ENCODE results near the gene ABCC4.

DNA sequence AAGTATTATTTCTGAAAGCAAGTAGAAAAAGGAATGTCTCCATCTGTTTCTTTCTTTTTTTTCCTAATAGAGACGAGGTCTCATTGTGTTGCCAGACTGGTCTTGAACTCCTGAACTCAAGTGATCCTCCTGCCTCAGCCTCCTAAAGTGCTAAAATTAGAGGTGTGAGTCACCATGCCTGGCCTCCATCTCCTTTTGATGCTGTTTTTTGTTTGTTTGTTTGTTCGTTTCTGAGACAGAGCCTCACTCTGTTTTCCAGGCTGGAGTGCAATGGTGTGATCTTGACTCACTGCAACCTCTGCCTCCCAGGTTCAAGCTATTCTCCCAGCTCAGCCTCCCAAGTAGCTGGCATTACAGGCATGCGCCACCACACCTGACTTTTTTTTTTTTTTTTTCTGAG is 14.5 kb upstream of the ABCC4 start:
- TF ChIP-seq, protein P1, sequence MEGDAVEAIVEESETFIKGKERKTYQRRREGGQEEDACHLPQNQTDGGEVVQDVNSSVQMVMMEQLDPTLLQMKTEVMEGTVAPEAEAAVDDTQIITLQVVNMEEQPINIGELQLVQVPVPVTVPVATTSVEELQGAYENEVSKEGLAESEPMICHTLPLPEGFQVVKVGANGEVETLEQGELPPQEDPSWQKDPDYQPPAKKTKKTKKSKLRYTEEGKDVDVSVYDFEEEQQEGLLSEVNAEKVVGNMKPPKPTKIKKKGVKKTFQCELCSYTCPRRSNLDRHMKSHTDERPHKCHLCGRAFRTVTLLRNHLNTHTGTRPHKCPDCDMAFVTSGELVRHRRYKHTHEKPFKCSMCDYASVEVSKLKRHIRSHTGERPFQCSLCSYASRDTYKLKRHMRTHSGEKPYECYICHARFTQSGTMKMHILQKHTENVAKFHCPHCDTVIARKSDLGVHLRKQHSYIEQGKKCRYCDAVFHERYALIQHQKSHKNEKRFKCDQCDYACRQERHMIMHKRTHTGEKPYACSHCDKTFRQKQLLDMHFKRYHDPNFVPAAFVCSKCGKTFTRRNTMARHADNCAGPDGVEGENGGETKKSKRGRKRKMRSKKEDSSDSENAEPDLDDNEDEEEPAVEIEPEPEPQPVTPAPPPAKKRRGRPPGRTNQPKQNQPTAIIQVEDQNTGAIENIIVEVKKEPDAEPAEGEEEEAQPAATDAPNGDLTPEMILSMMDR (IDR thresholded peaks at IDR 0.05): no peak
- TF ChIP-seq EZH2 (IDR thresholded peaks at IDR 0.05; ENCODE audit: borderline replicate concordance, insufficient read depth, low read depth, low read length, poor library complexity, severe bottlenecking): no peak
